ENCODE results near the gene SRP14.

Gene SRP14

DNA sequence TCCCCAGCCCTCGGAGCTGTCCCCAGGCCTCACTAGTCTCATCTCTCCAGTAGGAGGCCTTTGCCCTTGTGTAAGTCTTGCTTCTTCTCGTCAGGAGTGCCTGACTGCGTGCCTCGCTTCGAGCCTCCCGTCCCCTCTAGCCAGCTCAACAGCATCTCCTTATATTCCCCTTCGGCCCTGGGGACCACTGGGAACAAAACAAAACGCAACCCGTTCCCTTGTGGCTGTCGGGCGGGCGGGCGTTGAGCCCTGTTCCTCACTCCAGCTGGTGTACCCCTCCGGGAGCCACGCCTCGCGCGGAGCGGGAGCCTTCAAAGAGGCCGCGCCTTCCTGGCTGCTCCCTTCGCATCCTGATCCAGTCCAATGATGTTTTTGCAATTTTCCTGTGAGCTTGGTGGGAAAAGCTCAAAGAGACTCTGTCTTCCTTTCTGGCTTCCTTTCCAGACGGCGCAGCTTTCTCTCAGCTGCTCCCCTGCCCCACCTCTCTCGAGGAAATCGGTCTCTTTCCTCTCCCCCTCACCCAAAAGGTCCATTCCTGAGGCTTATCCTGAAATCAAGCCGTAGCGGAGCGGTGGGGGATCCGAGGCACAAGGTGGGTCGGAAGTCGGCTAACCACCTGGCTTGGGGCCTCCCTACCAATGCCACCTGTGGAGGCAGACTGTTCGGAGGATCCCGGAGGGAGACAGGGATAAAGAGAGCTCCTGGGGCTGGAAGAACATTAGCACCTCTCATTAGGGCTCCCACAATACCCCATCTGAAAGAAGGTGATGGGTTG, 33.4 kb upstream of the SRP14 start:
- Histone ChIP-seq H3K4me3 (replicated peaks; ENCODE audit: insufficient read depth, low read length) (no peak overlapping the region), H3K27me3 (ENCODE audit: insufficient read depth, poor library complexity, severe bottlenecking) (no peaks in the 10 kb centered on the region), H3K27ac (replicated peaks) (no peak overlapping the region)
- DNase-seq (ENCODE audit: low read depth in 1 of 2, low spot score in 1 of 2), result no peak
- TF ChIP-seq SPI1 (IDR thresholded peaks at IDR 0.05; ENCODE audit: borderline replicate concordance, low read depth) (no peak), POLR2AphosphoS5 (IDR thresholded peaks at IDR 0.05; ENCODE audit: low read depth) (no peak), GABPA (IDR thresholded peaks at IDR 0.05; ENCODE audit: low read depth) (no peak)
- TF ChIP-seq, protein P1, sequence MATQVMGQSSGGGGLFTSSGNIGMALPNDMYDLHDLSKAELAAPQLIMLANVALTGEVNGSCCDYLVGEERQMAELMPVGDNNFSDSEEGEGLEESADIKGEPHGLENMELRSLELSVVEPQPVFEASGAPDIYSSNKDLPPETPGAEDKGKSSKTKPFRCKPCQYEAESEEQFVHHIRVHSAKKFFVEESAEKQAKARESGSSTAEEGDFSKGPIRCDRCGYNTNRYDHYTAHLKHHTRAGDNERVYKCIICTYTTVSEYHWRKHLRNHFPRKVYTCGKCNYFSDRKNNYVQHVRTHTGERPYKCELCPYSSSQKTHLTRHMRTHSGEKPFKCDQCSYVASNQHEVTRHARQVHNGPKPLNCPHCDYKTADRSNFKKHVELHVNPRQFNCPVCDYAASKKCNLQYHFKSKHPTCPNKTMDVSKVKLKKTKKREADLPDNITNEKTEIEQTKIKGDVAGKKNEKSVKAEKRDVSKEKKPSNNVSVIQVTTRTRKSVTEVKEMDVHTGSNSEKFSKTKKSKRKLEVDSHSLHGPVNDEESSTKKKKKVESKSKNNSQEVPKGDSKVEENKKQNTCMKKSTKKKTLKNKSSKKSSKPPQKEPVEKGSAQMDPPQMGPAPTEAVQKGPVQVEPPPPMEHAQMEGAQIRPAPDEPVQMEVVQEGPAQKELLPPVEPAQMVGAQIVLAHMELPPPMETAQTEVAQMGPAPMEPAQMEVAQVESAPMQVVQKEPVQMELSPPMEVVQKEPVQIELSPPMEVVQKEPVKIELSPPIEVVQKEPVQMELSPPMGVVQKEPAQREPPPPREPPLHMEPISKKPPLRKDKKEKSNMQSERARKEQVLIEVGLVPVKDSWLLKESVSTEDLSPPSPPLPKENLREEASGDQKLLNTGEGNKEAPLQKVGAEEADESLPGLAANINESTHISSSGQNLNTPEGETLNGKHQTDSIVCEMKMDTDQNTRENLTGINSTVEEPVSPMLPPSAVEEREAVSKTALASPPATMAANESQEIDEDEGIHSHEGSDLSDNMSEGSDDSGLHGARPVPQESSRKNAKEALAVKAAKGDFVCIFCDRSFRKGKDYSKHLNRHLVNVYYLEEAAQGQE (IDR thresholded peaks at IDR 0.05; ENCODE audit: insufficient replicate concordance, low read depth), result no peak
- TF ChIP-seq, protein P2, sequence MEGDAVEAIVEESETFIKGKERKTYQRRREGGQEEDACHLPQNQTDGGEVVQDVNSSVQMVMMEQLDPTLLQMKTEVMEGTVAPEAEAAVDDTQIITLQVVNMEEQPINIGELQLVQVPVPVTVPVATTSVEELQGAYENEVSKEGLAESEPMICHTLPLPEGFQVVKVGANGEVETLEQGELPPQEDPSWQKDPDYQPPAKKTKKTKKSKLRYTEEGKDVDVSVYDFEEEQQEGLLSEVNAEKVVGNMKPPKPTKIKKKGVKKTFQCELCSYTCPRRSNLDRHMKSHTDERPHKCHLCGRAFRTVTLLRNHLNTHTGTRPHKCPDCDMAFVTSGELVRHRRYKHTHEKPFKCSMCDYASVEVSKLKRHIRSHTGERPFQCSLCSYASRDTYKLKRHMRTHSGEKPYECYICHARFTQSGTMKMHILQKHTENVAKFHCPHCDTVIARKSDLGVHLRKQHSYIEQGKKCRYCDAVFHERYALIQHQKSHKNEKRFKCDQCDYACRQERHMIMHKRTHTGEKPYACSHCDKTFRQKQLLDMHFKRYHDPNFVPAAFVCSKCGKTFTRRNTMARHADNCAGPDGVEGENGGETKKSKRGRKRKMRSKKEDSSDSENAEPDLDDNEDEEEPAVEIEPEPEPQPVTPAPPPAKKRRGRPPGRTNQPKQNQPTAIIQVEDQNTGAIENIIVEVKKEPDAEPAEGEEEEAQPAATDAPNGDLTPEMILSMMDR (IDR thresholded peaks at IDR 0.05; ENCODE audit: insufficient read depth, low read length), result no peak

DNA sequence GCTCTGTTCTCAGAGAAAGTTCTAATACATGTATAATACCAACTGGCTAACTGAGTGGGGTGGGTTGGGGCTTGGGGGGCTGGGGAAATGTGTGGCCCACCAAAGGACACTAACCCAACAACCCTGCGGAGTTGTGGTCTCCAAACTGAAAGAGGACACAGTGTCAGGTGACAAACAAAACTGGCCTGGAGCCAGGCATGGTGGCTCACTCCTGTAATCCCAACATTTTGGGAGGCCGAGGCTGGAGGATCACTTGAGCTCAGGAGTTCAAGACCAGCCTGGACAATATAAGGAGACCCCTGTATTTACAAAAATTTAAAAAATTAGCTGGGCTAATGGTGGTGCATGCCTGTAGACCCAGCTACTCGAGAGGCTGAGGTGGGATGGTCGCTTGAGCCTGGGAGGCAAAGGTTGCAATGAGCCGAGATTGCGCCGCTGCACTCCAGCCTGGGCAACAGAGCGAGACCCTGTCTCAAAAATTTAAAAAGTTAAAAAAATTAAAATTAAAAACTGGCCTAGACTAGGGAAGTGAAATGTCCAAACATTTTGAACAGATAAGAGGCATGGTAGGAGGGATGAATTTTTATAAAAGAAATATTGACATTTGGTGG, 31.7 kb upstream of the SRP14 start:
- Histone ChIP-seq H3K4me3 (replicated peaks; ENCODE audit: insufficient read depth, low read length) (no peak overlapping the region), H3K27ac (replicated peaks) (no peak overlapping the region; the same call in 1 of the 2 replicates), H3K27me3 (ENCODE audit: insufficient read depth, poor library complexity, severe bottlenecking) (no peaks in the 10 kb centered on the region)
- DNase-seq (ENCODE audit: low read depth in 1 of 2, low spot score in 1 of 2), result no peak
- no peak for TF ChIP-seq SPI1 (IDR thresholded peaks at IDR 0.05; ENCODE audit: borderline replicate concordance, low read depth)
- TF ChIP-seq, protein P2 (IDR thresholded peaks at IDR 0.05; ENCODE audit: insufficient read depth, low read length), result no peak
- no peak for TF ChIP-seq GABPA (IDR thresholded peaks at IDR 0.05; ENCODE audit: low read depth)
- TF ChIP-seq POLR2AphosphoS5 (IDR thresholded peaks at IDR 0.05; ENCODE audit: low read depth), result no peak
- TF ChIP-seq, protein P1 (IDR thresholded peaks at IDR 0.05; ENCODE audit: insufficient replicate concordance, low read depth), result no peak

DNA sequence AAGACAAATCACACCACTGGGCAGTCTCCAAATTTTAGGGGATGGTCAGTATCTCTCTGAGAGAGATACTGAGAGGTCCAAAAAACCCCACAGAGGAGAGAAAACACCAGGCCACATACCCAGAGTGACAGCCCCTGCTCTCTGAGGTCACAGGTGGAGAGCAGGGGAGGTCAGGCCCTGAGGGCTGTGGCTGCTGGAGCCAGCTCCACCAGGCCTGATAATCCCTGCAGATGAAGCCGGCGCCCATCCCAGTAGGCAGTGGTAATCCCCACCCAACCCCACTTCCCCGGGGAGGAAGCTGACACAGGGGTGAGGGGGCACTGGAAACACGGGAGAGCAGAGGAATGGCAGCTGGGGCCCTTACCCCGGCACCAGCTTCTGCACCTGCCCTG, 31.2 kb upstream of the SRP14 start:
- no peak overlapping the region; the same call in 1 of the 2 replicates for H3K27ac ChIP-seq (replicated peaks)
- H3K27me3 ChIP-seq (ENCODE audit: insufficient read depth, poor library complexity, severe bottlenecking), result no peaks in the 10 kb centered on the region
- DNase-seq (ENCODE audit: low read depth in 1 of 2, low spot score in 1 of 2), result no peak
- TF ChIP-seq SPI1 (IDR thresholded peaks at IDR 0.05; ENCODE audit: borderline replicate concordance, low read depth) (no peak), POLR2AphosphoS5 (IDR thresholded peaks at IDR 0.05; ENCODE audit: low read depth) (no peak), GABPA (IDR thresholded peaks at IDR 0.05; ENCODE audit: low read depth) (no peak)
- TF ChIP-seq, protein P1 (IDR thresholded peaks at IDR 0.05; ENCODE audit: insufficient replicate concordance, low read depth), result no peak
- TF ChIP-seq, protein P2 (IDR thresholded peaks at IDR 0.05; ENCODE audit: insufficient read depth, low read length), result no peak
- H3K4me3 ChIP-seq (replicated peaks; ENCODE audit: insufficient read depth, low read length), result no peak overlapping the region
